GM12878 (cell line): ENCODE results near the gene PHF14. TPM values are rescaled to one million over a fixed set of nuclear protein-coding genes. Genes with fewer than 3 reads are reported as not detected.

Source experiments
- ATAC-seq: fragments of 200-7000 bp; cut with Tn5 transposase; 3 replicates; pipeline ENCODE4 v1.9.1; 2020; ENCODE audit warnings: mild to moderate bottlenecking, moderate library complexity
- BruUV-seq: library from RNA; stranded (reverse); fragments of 400-500 nt; replicated peaks from 2 replicates; lab custom pipeline; 2021; lab: Mats Ljungman, UMichigan
- CTCF ChIA-PET: fragments of 300-600 bp; sonication (Branson Sonifier 250); formaldehyde crosslinking; extraction: SDS; loops from one replicate; lab custom pipeline; 2021; ENCODE audit warnings: inconsistent platforms; lab: Yijun Ruan, JAX
- POLR2A ChIA-PET: fragments of 350-600 bp; formaldehyde crosslinking; extraction: SDS; loops from one replicate; lab custom pipeline; 2021; ENCODE audit warnings: inconsistent platforms; lab: Charles Lee
- RAD21 ChIA-PET: fragments of 300-600 bp; sonication (Branson Sonifier 250); formaldehyde crosslinking; loops from one replicate; lab custom pipeline; 2023; ENCODE audit warnings: antibody characterized with exemption; ENCODE audit not compliant: unreplicated experiment; lab: Charles Lee
- SMC1A ChIA-PET: fragments of 300-600 bp; sonication (Branson Sonifier 250); formaldehyde crosslinking; loops from one replicate; lab custom pipeline; 2023; ENCODE audit not compliant: unreplicated experiment, uncharacterized antibody; lab: Charles Lee
- DNase-seq: peaks from one replicate; pipeline ENCODE4 v3.0.0-alpha.2; 2011; ENCODE audit warnings: low read depth, low spot score
- FAIRE-seq: peaks from 3 replicates; lab custom pipeline; 2011; peaks lifted over from hg19 to GRCh38; lab: Jason Lieb, UNC
- H2AFZ ChIP-seq: 2 replicates; pipeline ENCODE4 v1.6.0; 2011; ENCODE audit warnings: low read depth, low read length, control low read depth; ENCODE audit not compliant: control insufficient read depth
- H3K27ac ChIP-seq: 2 replicates; pipeline ENCODE4 v1.5.1; 2011; ENCODE audit warnings: control low read depth; ENCODE audit not compliant: control insufficient read depth, insufficient read depth
- H3K27me3 ChIP-seq, 2 experiments: replicated peaks in 1 of 2; 2 replicates each; pipeline versions ENCODE4 v1.6.0 to v1.6.1; 2011; ENCODE audit warnings: low read length in 1 of 2; ENCODE audit not compliant: control insufficient read depth in 2 of 2, insufficient read depth in 2 of 2
- H3K36me3 ChIP-seq, 2 experiments: 2 replicates each; pipeline ENCODE4 v1.5.1; 2011; ENCODE audit warnings: low read length in 1 of 2; ENCODE audit not compliant: control insufficient read depth in 2 of 2, insufficient read depth in 2 of 2
- H3K4me1 ChIP-seq: 2 replicates; pipeline ENCODE4 v1.6.1; 2011; ENCODE audit warnings: mild to moderate bottlenecking, low read length, moderate library complexity, mixed read lengths; ENCODE audit not compliant: control insufficient read depth, insufficient read depth
- H3K4me2 ChIP-seq: 2 replicates; pipeline ENCODE4 v1.6.0; 2011; ENCODE audit warnings: control low read depth; ENCODE audit not compliant: control insufficient read depth, insufficient read depth
- H3K4me3 ChIP-seq: fragments of 200-600 bp; sonication (generic); 2 replicates; pipeline ENCODE4 v1.5.1; 2016
- H3K79me2 ChIP-seq: 2 replicates; pipeline ENCODE4 v1.6.0; 2011; ENCODE audit warnings: low read length; ENCODE audit not compliant: control insufficient read depth, insufficient read depth
- H3K9ac ChIP-seq: 2 replicates; pipeline ENCODE4 v1.8.0; 2011; ENCODE audit warnings: low read length, control low read depth, mixed read lengths; ENCODE audit not compliant: control insufficient read depth, insufficient read depth
- H3K9me3 ChIP-seq: replicated peaks from 3 replicates; pipeline ENCODE4 v1.5.1; 2011; ENCODE audit warnings: mild to moderate bottlenecking, low read length; ENCODE audit not compliant: control insufficient read depth, insufficient read depth
- H4K20me1 ChIP-seq: 2 replicates; pipeline ENCODE4 v1.6.0; 2011; ENCODE audit not compliant: control insufficient read depth, insufficient read depth
- CBX3 ChIP-seq: fragments of 200-600 bp; sonication (generic); IDR thresholded peaks from 2 replicates; pipeline ENCODE4 v1.6.1; 2016; ENCODE audit warnings: low read depth, borderline replicate concordance
- CREB1 ChIP-seq: IDR thresholded peaks from 2 replicates; pipeline ENCODE4 v1.6.1; 2012; ENCODE audit warnings: low read depth, mild to moderate bottlenecking, inconsistent platforms
- EED ChIP-seq: sonication (generic); IDR thresholded peaks from 2 replicates; pipeline ENCODE4 v1.6.1; 2016; ENCODE audit warnings: antibody characterized with exemption, low read depth
- EGR1 ChIP-seq, 2 experiments: IDR thresholded peaks; 1 replicate in 1 of 2; 2 replicates in 1 of 2; pipeline ENCODE4 v1.6.1; 2011 to 2012; ENCODE audit warnings: low read depth in 2 of 2, low read length in 2 of 2, borderline replicate concordance in 1 of 2, mild to moderate bottlenecking in 1 of 2, moderate library complexity in 1 of 2
- HCFC1 ChIP-seq: fragments of 150-350 bp; IDR thresholded peaks from 2 replicates; pipeline ENCODE4 v1.6.1; 2014; ENCODE audit warnings: low read length
- MYB ChIP-seq: fragments of 150-350 bp; IDR thresholded peaks from 2 replicates; pipeline ENCODE4 v1.6.1; 2014; ENCODE audit warnings: mild to moderate bottlenecking, low read depth, low read length, borderline replicate concordance
- ZNF217 ChIP-seq: fragments of 450-650 bp; IDR thresholded peaks from 2 replicates; pipeline ENCODE4 v1.6.1; 2017; ENCODE audit warnings: antibody characterized with exemption, mild to moderate bottlenecking
- WGBS: methylation state at CpG from one replicate; pipeline ENCODE4 v1.1.6; 2016; ENCODE audit warnings: low lambda C conversion rate; ENCODE audit not compliant: insufficient replicate concordance, insufficient coverage; ENCODE audit errors: missing lambda C conversion rate; 5-methylcytosine and 5-hydroxymethylcytosine counted together
- in situ Hi-C: fragments of 300-500 bp; cut with MboI; formaldehyde crosslinking; loops from 9 replicates; pipeline ENCODE4 v1.14.3; 2018; ENCODE audit warnings: mixed read lengths
- intact Hi-C: fragments of 100-400 bp; cut with micrococcal nuclease; formaldehyde crosslinking; loops from one replicate; pipeline ENCODE4 v1.14.2; 2022; ENCODE audit not compliant: unreplicated experiment
- polyA plus RNA-seq, 11 experiments: library from polyadenylated mRNA; depleted of rRNA in 4 of 11; unstranded in 6 of 11; stranded (reverse) in 5 of 11; fragments of >200 nt; fragmentation: Nextera tagmentation in 4 of 11; fragmentation: Illumina TruSeq in 1 of 11; extraction: Ambion mirVana in 4 of 11; extraction: Trizol in 1 of 11; gene quantifications; 1 replicate in 1 of 11; 2 replicates in 10 of 11; pipeline versions ENCODE4 v1.2.1 to v1.2.3, GENCODE V29; 2011 to 2016; ENCODE audit warnings: inconsistent platforms in 2 of 11, missing spikeins in 2 of 11, low read depth in 1 of 11
- total RNA-seq, 4 experiments: library from RNA; depleted of rRNA in 3 of 4; stranded (reverse); fragments of >200 nt in 3 of 4; fragmentation: Illumina TruSeq in 1 of 4; extraction: Trizol in 1 of 4; gene quantifications; 2 replicates each; pipeline versions ENCODE4 v1.2.1 to v1.2.3, GENCODE V29; 2013 to 2021

The PHF14 gene
- total and polyA plus RNA-seq, 10 of the 15 experiments (the other 5 are each of a cell fraction or from before 2014, with no cell fraction given): 21.3 to 47.1 (median 29.9) TPM

GRCh38 chr7:11124856-11125559, 151.3 kb downstream of the PHF14 start:
- SMC1A ChIA-PET: interaction anchor here (1.0 to 3.4 kb wide), 3 partner anchors 9 to 17 kb away, joined by 3 to 22 read pairs (median 5); no protein-coding TSS in a partner anchor
- no peak overlapping the region for H3K4me2 ChIP-seq
- ATAC-seq: no peak
- no peak overlapping the region for H3K27ac ChIP-seq
- no peaks in the 10 kb centered on the region for H3K27me3 ChIP-seq
- no TSS peak for BruUV-seq
- H2AFZ ChIP-seq: no peak overlapping the region
- WGBS: 96% methylated on average over 2 of the region's 2 CpGs
- POLR2A ChIA-PET: no interaction called here
- intact Hi-C loops (no loop called here), in situ Hi-C loops (no loop called here)
- H3K79me2 ChIP-seq: no peaks in the 10 kb centered on the region
- TF ChIP-seq ZNF217: no peak
- TF ChIP-seq EGR1 (IDR thresholded peaks at IDR 0.05; ENCODE audit: borderline replicate concordance in 1 of 2, low read depth in 2 of 2, low read length in 2 of 2): no peak
- TF ChIP-seq MYB: no peak
- no peak for TF ChIP-seq HCFC1
- TF ChIP-seq EED: no peak
- no peak for TF ChIP-seq CBX3
- TF ChIP-seq CREB1: no peak
- CTCF ChIA-PET: no interaction called here
- no peaks in the 10 kb centered on the region for H4K20me1 ChIP-seq
- H3K4me3 ChIP-seq: no peak overlapping the region
- RAD21 ChIA-PET: no interaction called here
- DNase-seq: no peak
- no peaks in the 10 kb centered on the region; the same call in 2 of the 3 replicates for H3K9me3 ChIP-seq
- no peak for FAIRE-seq
- H3K36me3 ChIP-seq: no peaks in the 10 kb centered on the region; a peak in 2 of 4 replicates
- no peaks in the 10 kb centered on the region for H3K4me1 ChIP-seq
- no peak overlapping the region for H3K9ac ChIP-seq
